NCI-H187 treated with DMSO at 0.1 percent for 48 hours (cell line): Measurements from ENCODE around the gene ZPBP2.

Experiments
- DNase-seq: peaks from one replicate; lab custom pipeline; 2025; lab: John Stamatoyannopoulos, UW

The ZPBP2 gene

DNA sequence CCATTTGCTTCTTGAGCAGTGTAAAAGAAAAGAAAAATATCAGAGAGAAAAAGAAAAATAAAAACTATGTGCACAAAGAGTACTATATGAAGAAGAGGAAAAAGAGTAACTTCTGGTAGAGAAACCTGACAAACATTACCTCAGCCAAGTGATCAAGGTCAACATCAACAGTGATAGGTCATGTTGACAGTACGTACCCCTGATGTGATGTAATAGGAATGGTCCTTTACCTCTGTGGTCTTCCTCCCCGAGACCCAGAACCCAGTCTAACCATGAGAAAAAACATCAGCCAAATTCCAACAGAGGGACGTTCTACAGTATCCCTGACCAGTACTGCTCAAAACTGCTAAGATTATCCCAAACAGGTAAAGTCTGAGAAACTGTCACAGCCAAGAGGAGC is 46.0 kb downstream of the ZPBP2 start:
- DNase-seq = no peak

DNA sequence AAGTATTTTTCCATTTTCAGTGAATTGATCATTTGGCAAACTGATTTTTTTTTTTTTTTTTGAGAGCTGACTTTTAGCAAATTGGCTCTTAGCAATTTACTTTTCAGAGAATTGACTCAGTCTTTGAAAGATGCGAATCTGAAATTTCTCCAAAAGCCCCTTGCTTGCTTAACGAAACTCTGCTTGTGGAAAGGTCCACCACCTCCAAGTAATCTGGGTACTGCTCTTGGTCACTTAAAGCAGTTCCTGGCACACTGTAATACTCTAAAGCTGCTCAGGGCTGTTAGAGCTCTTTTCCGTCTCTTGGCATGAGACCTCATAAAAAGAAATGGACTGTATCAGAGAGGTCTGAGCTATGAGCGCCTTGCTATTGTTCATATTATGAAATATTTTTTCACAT is 47.6 kb downstream of the ZPBP2 start:
- DNase-seq = no peak

DNA sequence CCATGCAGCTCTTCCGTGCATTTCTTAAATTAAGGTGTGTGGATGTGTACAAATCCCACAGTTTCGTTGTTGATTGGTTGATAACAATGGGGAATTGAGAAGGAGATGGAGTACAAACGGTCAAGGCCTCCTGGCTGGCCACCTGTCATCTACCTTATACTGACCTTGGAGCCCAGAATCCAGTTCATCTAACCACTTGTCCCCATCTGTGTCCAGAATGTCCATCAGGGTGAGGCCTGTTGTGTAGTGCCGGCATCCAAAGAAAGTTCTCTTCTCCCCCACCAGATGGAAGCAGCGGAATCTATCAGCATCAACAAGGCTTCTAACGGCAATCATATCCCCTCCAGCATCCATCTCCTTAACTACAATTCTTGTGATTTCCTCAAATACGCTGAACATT is 48.9 kb downstream of the ZPBP2 start:
- DNase-seq = no peak

DNA sequence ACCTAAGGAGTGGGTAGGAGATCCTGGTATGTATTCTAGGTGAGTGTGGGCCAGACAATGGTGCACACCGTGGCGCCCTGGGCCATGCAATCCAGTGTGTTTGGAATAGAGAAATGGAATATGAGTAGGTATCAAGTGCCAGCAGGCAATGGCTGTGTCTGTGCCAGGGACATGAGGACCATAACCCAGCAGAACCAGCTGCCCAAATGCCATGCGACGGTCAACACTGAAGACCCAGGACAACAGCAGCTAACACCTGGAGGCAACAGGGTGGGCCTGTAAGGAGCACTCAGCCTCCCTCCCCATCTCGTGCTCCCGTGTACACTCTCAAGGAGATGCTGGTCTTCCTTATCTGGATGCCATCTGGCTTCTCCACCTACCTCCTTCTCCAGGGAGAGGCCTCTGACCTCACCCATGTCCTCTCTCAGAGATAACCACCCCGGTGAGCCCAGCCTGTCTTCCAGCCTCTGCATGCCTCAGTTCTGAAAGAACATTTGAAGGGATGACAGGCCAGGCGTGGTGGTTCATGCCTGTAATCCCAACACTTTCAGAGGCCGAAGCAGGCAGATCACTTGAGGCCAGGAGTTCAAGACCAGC is 51.2 kb downstream of the ZPBP2 start:
- no peak for DNase-seq

DNA sequence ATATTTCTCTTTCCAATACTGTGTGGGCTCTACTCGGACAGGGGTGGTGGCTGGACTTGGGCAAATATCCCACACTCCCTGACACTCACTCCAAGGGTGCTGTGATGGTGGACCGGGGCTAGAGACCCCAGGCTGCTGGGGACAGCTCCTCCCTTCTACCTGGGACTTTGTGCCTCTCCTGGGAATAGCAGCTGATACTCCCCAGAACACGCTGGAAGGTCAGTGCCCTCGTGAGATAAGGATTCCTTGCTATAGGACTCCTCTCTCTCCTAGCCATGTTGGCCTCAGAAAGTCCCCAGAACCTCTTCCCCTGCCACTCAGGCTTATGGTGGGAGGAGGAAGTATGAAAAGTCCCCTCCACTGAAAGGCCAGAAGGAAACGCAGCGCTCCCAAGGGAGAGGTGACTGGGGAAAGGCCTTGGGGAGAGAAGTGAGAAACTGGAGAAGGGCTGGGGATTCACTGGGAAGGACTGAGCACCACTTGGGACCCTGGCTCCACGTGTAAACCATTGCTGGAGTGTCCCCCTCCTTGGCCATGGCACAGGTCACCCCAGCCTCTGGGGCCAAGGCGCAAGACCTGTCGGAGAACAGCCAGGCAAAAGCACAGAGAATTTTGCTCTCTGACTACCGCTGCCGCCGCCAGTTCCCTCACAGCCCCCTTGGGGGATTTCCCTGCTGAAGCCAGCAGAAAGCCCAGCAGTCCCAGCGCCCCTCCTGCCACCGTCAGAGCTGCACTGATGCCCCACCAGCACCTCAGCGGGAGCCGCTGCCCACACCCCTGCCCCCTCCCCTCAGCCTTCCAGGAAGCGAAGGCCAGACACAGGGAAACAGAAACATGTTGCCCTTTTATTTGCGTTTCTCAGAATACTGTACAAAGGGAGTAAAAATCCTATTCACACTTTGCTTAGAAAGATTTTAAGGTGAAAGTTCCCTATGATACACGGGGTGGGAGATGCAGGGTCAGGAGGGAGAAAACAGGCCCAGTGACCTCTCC is 52.5 kb downstream of the ZPBP2 start:
- DNase-seq = no peak

DNA sequence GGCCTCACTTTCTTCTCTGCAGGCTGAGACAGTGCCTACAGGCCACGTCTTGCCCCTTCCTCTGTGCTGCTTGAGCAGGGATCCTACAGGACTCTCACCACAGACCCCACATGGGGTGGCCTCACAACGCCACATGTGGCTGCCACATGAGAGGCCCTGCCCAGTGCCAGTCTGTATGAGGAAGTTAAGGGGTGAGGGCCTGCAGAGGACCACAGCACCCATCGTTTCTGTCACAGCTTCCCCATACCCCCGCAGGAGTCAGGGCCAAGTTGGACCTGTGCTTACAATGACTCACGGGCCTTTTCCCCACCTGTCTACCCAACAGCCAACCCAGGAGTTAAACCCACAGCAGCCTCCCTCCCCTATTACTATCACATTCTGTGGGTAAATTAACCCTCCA is 53.3 kb downstream of the ZPBP2 start:
- no peak for DNase-seq

DNA sequence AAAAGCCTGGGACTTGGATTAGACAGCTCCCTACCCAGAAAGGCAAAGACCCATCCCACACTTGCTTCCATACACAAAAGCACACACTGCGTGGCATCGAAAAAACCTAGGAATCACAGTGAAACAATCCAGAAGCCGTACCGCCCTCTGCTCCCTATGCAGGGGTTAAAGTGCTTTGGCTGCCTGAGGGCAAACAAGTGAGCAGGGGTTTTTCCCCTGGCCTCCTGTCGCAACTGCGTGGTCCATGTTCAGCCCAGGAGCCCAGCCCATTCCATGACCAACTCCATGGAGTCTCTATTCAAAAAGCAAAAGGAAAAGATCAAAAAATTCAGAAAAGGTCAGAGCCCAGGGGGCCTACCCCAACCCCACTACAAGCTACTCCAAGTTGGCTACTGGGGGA is 54.0 kb downstream of the ZPBP2 start:
- no peak for DNase-seq

DNA sequence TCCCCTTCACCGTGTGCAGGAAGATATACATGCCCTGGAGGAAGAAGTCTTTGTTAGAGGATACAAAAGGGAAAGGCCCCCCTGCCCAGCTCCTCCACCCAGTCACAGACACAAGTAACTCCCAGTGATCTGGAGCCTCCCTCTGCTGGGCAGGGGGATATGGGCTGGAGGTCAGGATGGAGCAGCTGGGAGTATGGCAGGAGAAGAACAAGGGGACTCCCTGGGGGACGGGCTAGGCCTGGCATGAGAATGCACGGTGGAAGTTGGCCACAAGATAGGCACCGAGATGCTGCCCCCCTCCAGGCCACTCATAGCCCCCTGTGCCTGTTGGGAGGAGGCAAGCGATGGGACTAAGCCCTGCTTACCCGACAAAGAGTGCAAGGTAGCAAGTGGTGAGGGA is 55.2 kb downstream of the ZPBP2 start:
- no peak for DNase-seq

DNA sequence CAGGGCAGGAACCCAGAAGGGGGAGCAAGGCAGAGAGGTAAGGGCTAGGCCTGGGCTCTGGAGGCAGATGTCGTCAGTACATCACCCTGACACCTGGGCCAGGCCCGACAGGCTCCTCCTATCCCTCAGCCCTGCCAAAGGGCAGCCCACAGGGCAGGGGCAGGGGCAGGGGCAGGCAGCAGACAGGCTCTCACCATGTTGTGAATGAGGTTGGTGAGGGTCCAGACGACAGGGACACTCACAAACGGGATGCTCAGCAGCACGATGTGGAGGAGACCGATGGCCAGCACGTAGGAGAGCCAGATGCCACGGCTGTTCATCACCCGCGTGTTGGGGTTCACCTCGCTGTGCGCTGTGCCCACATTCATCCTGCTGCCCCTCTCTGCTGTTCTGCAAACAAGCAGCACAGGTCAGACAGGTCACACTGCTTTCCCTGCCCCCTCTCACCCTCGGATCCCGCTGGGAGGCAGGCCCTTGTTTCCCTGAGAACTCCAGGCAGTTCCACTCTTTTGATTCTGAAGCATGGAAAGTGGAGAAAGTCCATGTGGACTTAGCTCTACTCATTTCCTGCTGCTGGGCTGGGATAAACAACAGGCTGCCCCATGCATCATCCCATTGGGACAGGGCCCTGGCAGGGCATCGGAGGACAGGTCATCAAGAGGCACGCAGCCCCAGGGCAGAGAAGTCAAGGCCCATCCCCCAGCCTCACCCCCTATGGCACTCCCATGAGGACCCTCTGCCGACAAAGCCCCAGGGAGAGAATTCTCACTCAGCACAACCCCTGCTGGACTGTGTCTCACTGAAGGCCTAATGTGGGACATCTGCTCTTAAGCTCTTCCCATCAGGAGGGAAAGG is 56.1 kb downstream of the ZPBP2 start:
- DNase-seq = no peak

DNA sequence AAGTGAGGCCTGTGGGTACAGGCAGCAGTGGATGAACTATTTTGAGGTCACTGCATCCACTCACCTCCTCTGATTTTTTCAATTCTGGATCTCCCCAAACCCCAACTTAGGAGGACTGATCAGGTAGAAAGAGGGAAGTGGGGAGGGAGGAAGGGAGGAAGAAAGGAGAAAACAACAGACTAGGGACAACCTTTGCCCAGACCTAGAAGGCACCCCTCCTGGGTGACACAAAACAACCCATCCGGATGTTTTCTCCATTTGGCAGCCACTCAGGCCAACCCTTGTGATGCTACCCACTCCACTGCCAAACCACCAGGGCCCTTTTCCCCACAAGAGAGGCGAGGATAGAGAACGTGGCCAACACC is 56.7 kb downstream of the ZPBP2 start:
- DNase-seq = no peak

DNA sequence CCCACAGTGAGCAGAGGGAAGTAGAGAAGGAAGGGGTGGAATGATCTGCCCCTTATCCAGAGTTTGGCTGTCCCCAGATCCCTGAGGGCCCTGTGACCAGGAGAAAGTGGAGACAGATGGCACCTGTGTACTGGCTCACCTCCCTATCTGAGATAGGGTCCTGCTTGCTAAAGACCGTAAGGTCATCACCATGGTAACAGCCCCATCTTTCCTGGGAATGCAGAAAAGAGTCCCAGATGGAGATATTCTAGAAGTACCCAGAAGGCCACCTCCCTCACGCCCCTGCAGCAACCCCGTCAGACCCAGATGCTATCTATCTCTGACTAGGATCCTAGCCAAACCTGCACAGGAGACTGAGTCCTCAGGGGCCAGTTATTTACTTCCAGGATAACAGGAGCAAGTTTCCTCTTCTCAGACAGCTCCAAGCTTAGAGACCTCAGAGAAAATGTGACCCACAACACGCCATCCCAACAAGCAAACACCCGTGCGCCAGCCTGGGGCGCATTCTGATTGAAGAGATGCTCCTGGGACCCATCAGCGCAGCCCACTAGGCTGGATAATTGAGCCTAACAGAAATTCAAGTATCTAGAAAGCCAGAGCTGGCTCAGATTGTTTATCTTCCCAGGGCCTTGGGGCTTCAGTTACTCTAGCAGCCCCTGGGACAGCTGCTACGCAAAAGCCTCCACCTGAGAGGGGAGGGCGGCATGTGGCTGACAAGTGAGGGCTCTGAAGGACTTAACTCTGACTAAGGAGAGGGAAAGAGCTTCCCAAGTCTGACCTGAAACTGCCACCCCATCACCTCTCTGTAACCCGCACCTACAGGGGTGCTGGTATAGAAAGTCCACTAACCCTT is 57.5 kb downstream of the ZPBP2 start:
- no peak for DNase-seq

DNA sequence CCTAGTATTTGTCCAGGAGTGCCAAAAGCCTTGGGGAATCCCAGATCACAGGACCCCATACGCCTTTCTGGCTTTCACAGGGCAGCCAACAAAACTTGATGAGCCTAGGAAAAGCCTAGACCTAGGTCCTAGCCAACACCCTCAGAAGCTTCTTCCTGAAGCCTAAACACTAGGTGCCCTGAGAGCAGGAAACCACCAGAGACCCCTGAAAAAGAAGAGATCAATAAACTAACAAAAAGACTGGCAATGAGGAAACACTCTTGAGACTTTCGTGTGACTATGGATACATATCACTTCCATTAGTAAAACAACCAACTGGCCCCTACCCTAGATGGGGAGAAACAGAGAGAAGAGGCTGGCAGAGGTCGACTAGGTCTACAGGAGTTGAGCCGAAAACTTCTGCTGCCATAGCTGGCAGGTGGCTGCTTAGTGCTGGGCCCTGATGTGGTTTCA is 58.2 kb downstream of the ZPBP2 start:
- DNase-seq = no peak

DNA sequence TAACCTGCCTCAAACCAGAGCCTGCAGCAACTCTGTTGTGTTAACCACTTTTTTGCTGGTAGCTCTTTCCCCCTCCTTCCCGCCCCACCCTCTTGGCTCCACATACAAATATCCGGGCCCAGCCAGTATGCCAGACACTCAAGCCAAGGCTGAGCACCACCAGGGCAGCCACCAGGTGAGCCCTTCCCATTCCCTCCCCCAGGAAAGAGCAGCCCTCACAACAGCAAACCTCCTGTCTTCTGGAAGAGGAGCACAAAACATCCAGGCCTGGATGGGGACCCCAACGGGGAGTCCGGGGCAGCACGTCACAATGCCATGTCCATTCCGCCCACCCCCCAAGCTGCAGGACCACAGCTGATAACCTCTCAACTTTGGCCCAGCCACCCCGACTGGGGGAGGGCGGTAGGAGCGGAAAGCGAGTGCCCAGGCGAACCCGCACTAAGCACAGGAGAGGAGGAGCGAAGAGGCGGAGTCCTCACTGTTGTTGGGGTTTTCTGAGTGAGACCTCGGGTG is 58.6 kb downstream of the ZPBP2 start:
- no peak for DNase-seq
